DND-41 (cell line): ENCODE measurements around the gene VWA8.

ENCODE experiments used
- ATAC-seq: fragments of 200-7000 bp; cut with Tn5 transposase; 3 replicates; pipeline ENCODE4 v1.9.1; 2021; ENCODE audit warnings: low read depth; ENCODE audit not compliant: insufficient read depth
- DNase-seq: peaks from one replicate; pipeline ENCODE4 v3.0.0-alpha.2; 2020
- H2AFZ ChIP-seq: 2 replicates; pipeline ENCODE4 v1.6.0; 2012; ENCODE audit warnings: low read depth, low read length
- H3K27ac ChIP-seq: 2 replicates; pipeline ENCODE4 v1.5.1; 2012; ENCODE audit warnings: low read length, inconsistent platforms
- H3K27me3 ChIP-seq: fragments of 200-600 bp; sonication (generic); 2 replicates; pipeline ENCODE4 v1.6.0; 2012; ENCODE audit warnings: low read length, mild to moderate bottlenecking, inconsistent platforms; ENCODE audit not compliant: insufficient read depth, poor library complexity
- H3K36me3 ChIP-seq: 2 replicates; pipeline ENCODE4 v1.5.1; 2012; ENCODE audit warnings: low read length, inconsistent platforms; ENCODE audit not compliant: insufficient read depth
- H3K4me1 ChIP-seq: 2 replicates; pipeline ENCODE4 v1.5.1; 2012; ENCODE audit warnings: mild to moderate bottlenecking, low read length; ENCODE audit not compliant: insufficient read depth
- H3K4me2 ChIP-seq: 2 replicates; pipeline ENCODE4 v1.6.0; 2012; ENCODE audit warnings: mild to moderate bottlenecking, moderate library complexity, low read length, inconsistent platforms; ENCODE audit not compliant: insufficient read depth
- H3K4me3 ChIP-seq, 2 experiments: fragments of 200-600 bp in 1 of 2; shearing (Covaris generic) in 1 of 2; 2 replicates each; pipeline ENCODE4 v1.5.1; 2012 to 2016; ENCODE audit warnings: inconsistent platforms in 2 of 2, low read length in 2 of 2, mild to moderate bottlenecking in 2 of 2, low read depth in 1 of 2, moderate library complexity in 1 of 2
- H3K79me2 ChIP-seq: 2 replicates; pipeline ENCODE4 v1.6.0; 2012; ENCODE audit warnings: low read length, inconsistent platforms; ENCODE audit not compliant: insufficient read depth
- H3K9ac ChIP-seq: 2 replicates; pipeline ENCODE4 v1.6.0; 2012; ENCODE audit warnings: low read depth, mild to moderate bottlenecking, inconsistent platforms, low read length, moderate library complexity
- H3K9me3 ChIP-seq: 2 replicates; pipeline ENCODE4 v1.5.1; 2012; ENCODE audit warnings: low read length, moderate library complexity, mild to moderate bottlenecking, inconsistent platforms; ENCODE audit not compliant: insufficient read depth, severe bottlenecking
- H4K20me1 ChIP-seq: 2 replicates; pipeline ENCODE4 v1.6.0; 2012; ENCODE audit warnings: low read length; ENCODE audit not compliant: insufficient read depth
- EZH2 ChIP-seq: IDR thresholded peaks from 3 replicates; pipeline ENCODE4 v1.6.1; 2012; ENCODE audit warnings: borderline replicate concordance, low read depth, mild to moderate bottlenecking, moderate library complexity, low read length, inconsistent platforms; ENCODE audit not compliant: severe bottlenecking
- TF ChIP-seq, protein P1 (sequence below): IDR thresholded peaks from 2 replicates; pipeline ENCODE4 v1.5.1; 2012; ENCODE audit warnings: borderline replicate concordance, low read length, moderate library complexity, mild to moderate bottlenecking; ENCODE audit not compliant: poor library complexity, severe bottlenecking; ENCODE audit errors: extremely low read depth

VWA8 gene

GRCh38 chr13:41935501-41935900, 25.4 kb downstream of the VWA8 start:
- no peak overlapping the region for H3K27ac ChIP-seq
- H3K4me1 ChIP-seq, result no peaks in the 10 kb centered on the region
- no peak overlapping the region for H2AFZ ChIP-seq
- DNase-seq (no peak), ATAC-seq (no peak)
- no peaks in the 10 kb centered on the region for H4K20me1 ChIP-seq
- H3K79me2 ChIP-seq, result peaks cover 8% of the 10 kb centered on the region
- H3K9me3 ChIP-seq, result no peaks in the 10 kb centered on the region
- H3K27me3 ChIP-seq, result no peaks in the 10 kb centered on the region
- H3K4me3 ChIP-seq, result no peak overlapping the region
- TF ChIP-seq, protein P1, sequence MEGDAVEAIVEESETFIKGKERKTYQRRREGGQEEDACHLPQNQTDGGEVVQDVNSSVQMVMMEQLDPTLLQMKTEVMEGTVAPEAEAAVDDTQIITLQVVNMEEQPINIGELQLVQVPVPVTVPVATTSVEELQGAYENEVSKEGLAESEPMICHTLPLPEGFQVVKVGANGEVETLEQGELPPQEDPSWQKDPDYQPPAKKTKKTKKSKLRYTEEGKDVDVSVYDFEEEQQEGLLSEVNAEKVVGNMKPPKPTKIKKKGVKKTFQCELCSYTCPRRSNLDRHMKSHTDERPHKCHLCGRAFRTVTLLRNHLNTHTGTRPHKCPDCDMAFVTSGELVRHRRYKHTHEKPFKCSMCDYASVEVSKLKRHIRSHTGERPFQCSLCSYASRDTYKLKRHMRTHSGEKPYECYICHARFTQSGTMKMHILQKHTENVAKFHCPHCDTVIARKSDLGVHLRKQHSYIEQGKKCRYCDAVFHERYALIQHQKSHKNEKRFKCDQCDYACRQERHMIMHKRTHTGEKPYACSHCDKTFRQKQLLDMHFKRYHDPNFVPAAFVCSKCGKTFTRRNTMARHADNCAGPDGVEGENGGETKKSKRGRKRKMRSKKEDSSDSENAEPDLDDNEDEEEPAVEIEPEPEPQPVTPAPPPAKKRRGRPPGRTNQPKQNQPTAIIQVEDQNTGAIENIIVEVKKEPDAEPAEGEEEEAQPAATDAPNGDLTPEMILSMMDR, result no peak
- no peak for TF ChIP-seq EZH2
- H3K36me3 ChIP-seq, result no peaks in the 10 kb centered on the region
- no peak overlapping the region for H3K4me2 ChIP-seq
- no peak overlapping the region for H3K9ac ChIP-seq

DNA sequence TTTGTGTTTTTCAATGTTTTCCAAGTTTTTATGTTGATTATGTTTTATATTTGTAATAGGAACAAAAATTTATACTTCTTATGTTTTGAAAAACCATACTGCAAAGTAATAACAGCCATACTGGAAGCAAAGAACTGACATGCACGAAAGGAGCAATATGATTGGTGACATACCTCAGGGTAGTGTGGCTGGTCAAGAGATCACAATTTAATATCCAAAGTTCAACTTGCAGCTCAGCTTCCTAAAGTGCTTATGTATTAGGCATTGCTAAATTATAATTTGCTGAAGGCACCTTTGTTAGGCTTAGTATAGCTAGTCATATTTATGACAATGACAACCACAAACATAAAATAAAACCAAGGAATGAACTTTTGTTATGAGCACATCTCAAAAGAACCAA, 25.9 kb downstream of the VWA8 start:
- no peak overlapping the region for H3K27ac ChIP-seq
- H2AFZ ChIP-seq, result no peak overlapping the region
- H3K4me3 ChIP-seq, result no peak overlapping the region
- no peak overlapping the region for H3K9ac ChIP-seq
- no peaks in the 10 kb centered on the region for H3K27me3 ChIP-seq
- no peaks in the 10 kb centered on the region for H3K36me3 ChIP-seq
- peaks cover 8% of the 10 kb centered on the region for H3K79me2 ChIP-seq
- no peak for DNase-seq
- no peak for ATAC-seq
- no peaks in the 10 kb centered on the region for H3K4me1 ChIP-seq
- no peaks in the 10 kb centered on the region for H4K20me1 ChIP-seq
- H3K9me3 ChIP-seq, result no peaks in the 10 kb centered on the region
- no peak overlapping the region for H3K4me2 ChIP-seq
- TF ChIP-seq, protein P1, result no peak
- no peak for TF ChIP-seq EZH2

DNA sequence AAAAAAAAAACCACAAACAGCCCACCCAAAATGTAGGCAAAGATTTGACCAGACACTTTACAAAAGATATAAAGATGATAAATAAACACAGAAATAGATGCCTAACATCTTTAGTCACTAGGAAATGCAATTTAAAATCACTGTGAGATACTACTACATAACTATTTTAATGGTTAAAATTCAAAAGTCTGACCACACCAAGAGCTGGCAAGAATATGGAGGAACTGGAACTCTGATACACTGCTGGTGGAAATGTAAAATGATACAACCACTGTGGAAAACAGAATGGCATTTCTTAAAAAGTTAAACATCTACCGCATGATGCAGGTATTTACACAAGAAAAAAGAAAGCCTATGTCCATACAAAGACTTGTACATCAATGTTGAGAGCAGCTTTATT, 26.8 kb downstream of the VWA8 start:
- Histone ChIP-seq H3K9me3 (no peaks in the 10 kb centered on the region), H3K4me2 (no peak overlapping the region)
- ATAC-seq, result no peak

More for the DNA sequence above, 26.8 kb downstream of the VWA8 start:
- no peaks in the 10 kb centered on the region for H3K36me3 ChIP-seq
- H3K27me3 ChIP-seq, result no peaks in the 10 kb centered on the region
- 0 out of 2 replicates have a peak, but pooled peaks cover 2% of the 10 kb centered on the region for H3K4me1 ChIP-seq
- H3K9ac ChIP-seq, result no peak overlapping the region
- no peaks in the 10 kb centered on the region for H4K20me1 ChIP-seq
- no peak overlapping the region for H2AFZ ChIP-seq
- no peak overlapping the region for H3K27ac ChIP-seq
- DNase-seq, result no peak
- TF ChIP-seq, protein P1, result no peak
- no peak for TF ChIP-seq EZH2
- H3K79me2 ChIP-seq, result peaks cover 10% of the 10 kb centered on the region
- no peak overlapping the region for H3K4me3 ChIP-seq
